Stimulated activated CD4-positive, alpha-beta T cell treated with anti-CD3 and anti-CD28 coated beads, Interleukin-12 subunit alpha, Interleukin-12 subunit beta, amount 100 ng/mL, for 4 hours (primary cell): Measurements from ENCODE around the gene DENND6B.
A peak's percentile ranks its signal among the peaks of the same experiment; 100 is the strongest.
"Not testable (repeated sequence)": the region's sequence is repeated elsewhere in the genome, so short reads cannot be mapped to it uniquely, and the experiment has no call there.

ENCODE experiments used
- DNase-seq: peaks from one replicate; pipeline ENCODE4 v3.0.0-alpha.2; 2020

The DENND6B gene

DNA sequence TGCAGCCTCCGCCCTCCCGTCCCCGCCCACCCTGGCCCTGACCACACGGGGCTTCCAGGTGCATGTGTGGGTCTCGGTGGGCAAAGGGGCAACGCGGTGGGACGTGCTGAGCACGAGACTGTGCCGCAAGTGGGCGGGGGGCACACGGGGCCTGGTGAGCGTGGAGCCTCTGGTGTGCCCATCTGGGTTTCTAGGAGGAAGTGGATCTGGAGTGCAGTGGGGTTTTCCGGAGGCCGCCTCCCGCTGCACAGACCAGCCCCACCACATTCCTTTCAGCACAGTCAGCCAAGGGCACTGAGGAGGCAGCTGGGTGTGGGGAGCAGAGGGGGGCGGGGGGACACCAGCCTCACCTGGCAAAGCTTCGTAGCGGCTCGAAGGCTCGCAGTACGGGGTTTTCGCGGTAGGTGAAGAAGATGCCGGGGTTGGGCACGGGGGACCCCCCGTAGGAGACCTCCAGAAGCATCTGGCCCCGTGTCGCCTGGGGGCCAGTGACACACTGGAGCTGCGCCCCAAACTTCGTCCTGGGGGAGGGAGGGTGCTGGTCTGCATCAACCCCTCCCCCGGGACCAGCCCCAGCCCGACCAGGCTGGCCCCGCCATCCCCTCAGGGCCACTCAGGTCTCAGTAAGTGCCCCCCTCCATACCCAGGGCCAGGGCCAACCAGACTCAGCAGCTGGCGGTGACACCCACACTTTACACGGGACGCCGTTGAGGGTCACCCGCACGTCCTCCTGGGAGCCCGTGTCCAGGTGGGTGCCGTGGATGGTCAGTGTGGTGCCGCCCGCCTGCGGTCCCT lies 44.3 kb downstream of the DENND6B start:
- DNase-seq = no peak

- no peak for DNase-seq
Observed at GRCh38 chr22:50281957-50282356, 44.9 kb downstream of the DENND6B start.

GRCh38 chr22:50281384-50281760 lies 45.4 kb downstream of the DENND6B start:
- no peak for DNase-seq

GRCh38 chr22:50280708-50281383 lies 46.0 kb downstream of the DENND6B start:
- DNase-seq = no peak

GRCh38 chr22:50280022-50280707 lies 46.6 kb downstream of the DENND6B start:
- no peak for DNase-seq

DNA sequence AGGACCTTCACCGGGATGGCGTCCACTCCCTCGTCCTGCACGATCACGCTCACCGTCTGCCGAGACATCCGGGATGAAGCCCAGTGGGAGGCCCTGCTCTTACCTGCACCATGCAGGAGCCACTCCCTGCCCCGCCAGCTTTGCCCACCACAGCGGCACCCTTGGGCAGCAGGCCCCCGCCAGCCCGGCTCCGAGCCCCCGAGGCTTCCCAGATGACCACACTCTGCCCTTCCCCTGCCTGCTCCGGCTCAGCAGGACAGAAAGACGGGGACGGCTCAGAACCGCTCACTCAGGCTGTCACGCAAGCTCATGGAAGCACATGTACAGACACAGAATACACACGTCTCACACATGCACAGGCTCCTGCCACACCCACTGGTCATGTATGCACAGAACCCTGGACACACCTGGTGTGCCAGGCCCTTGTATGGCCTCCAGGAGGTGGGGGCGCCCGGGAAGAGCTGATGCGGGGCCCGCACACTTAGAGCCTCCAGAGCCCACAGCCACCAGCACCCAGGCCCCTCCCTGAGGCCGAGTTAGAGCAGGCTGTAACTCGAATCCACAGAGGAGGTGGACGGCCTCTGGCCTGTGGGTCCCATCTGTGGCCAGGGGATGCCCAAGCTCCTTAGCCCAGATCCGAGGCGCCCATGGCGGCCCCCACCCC lies 47.7 kb downstream of the DENND6B start:
- no peak for DNase-seq

DNA sequence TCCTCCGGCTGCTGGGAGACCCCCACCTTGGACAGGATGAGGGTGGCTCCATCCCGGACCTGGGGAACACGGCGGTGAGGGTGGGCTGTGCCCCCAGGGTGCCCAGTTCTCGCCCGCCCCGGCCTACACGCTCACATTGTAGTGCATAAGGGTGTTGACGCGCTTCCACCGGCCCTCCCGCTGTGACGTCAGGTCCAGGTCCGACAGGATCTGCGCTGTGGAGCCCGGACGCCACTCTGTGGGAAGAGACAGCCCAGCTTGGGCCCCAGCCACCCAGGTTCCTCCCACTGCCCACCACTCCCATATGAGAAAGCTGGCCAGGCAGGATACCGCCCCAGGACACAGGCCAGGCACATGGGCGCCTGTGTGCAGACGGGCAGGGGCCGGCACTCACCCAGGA lies 48.4 kb downstream of the DENND6B start:
- DNase-seq = no peak

- DNase-seq = no peak
Observed at GRCh38 chr22:50277761-50278160, 49.1 kb downstream of the DENND6B start.

DNA sequence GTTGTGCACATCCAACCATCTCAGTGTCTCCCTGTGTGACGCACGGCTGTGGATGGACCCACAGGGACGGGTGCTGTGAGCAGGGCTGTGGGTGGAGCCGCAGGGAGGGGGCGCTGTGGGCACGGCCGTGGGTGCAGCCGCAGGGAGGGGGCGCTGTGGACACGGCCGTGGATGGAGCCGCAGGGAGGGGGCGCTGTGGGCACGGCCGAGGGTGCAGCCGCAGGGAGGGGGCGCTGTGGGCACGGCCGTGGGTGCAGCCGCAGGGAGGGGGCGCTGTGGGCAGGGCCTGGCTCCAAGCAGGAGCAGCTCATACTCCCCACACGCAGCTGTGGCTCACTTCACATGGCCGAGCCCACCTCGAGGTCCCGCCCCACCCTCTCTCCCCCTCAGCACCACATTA lies 50.7 kb downstream of the DENND6B start:
- DNase-seq = no peak

DNA sequence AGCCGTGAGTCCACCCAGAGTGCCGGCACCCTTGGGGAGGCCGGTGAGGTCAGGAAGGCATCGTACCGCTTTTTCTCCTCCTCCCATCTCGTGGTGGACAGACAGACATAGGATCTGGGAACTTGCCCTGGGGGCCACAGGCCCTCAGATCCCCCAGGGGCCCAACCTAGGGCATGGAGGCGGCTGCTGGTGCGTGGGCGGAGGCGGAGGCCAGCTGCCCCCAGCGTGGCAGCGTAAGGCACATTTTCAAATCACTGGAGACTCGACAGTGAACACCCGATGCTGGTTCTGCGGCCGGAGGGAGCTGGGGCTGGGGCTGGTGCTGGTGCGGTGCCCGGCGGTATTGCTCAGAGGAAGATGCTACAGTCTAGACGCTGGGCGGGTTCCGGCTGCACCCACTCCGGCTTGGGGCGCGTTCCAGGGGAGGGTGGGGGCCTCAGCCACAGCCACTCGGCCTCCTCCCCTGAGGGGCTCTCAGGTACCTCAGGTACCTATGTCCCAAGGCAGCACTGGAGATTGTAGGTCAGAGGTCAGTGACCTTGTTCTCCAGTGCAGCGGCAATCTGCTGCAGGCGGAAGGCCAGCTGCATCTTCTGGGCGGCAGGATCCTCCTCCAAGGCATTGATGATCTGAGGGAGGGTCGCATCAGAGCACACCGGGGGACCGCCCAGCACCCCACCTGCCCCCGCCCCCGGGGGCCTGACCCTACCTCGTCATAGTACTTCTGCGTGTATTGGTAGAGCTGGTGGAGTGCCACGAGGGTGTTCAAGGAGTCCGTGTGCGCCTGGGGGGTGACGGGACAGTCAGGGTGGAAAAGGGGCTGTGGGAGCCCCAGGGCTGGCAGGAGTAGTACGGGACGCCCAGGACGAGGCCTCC lies 51.4 kb downstream of the DENND6B start:
- no peak for DNase-seq

- DNase-seq = no peak
Observed at GRCh38 chr22:50274771-50275170, 52.0 kb downstream of the DENND6B start.

DNA sequence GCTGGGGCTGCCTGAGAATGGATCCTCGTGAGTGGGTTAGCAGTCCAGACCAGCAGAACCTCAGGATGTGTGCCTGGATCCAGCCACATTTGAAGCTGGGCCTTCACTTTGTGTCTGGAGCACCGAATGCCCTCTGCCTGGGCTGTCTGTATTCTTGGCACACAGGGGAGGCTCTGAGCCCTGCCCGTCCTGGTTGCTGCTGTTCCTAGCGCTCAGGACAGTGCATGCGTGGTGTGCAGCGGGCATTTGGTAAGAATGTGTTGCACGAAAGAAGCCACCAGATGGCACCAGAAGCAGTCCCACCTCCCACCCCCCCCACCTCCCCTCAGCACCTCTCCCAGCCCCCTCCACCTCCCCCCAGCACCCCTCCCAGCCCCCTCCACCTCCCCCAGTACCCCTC lies 52.5 kb downstream of the DENND6B start:
- peak; percentile 34 for DNase-seq

DNA sequence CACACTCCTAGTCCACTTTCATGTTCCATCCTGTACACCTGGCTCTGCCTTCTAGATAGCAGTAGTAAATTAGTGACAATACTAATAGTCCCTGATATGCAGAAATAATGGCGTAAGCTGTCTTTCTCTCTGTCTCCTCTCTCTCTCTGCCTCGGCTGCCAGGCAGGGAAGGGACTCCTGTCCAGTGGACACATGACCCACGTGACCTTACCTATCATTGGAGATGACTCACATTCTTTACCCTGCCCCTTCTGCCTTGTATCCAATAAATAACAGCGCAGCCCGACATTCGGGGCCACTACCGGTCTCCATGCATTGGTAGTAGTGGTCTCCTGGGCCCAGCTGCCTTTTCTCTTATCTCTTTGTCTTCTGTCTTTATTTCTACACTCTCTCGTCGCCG lies 53.0 kb downstream of the DENND6B start:
- DNase-seq = not testable (repeated sequence)

- not testable (repeated sequence) for DNase-seq
Observed at GRCh38 chr22:50273352-50273751, 53.5 kb downstream of the DENND6B start.

DNA sequence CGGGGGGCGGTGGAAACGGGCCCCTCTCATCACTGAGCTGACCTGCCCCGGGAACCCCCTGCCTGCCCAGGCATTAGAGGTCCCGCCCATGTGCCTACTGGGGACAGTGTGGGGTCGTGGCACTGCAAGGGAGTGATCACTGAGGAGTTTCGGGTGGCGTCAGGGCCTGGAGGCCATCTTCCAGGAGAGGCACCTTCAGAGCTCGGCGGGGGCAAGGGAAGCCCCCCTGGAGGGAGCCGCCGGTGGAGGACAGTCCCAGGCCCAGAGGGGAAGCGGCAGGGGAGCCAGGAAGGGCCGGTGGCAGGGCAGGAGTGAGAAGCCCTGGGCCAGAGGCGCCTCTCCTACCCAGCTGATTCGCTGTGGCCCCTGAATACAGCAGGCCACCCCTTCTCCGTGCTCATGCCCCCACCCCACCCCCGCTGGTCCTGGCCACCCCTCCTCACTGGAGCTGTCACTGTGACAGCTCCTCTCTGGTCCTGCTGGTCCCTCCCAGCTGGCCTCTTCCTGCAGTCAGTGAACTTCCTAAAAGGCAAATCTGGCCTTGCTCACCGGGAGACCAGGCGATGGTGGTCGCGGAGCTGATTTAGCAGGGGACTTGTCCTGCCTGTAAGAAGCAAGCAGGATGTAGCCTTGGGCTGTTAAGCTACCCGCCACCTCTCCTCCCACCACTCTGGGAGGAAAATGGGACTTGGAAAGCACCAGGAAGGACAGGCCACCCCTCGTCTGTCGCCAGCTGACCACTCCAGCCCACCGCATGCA lies 54.6 kb downstream of the DENND6B start:
- no peak for DNase-seq

GRCh38 chr22:50271519-50271970 lies 55.3 kb downstream of the DENND6B start:
- peak; percentile 67 for DNase-seq

GRCh38 chr22:50270666-50271394 lies 56.0 kb downstream of the DENND6B start:
- DNase-seq = peak; percentile 63

DNA sequence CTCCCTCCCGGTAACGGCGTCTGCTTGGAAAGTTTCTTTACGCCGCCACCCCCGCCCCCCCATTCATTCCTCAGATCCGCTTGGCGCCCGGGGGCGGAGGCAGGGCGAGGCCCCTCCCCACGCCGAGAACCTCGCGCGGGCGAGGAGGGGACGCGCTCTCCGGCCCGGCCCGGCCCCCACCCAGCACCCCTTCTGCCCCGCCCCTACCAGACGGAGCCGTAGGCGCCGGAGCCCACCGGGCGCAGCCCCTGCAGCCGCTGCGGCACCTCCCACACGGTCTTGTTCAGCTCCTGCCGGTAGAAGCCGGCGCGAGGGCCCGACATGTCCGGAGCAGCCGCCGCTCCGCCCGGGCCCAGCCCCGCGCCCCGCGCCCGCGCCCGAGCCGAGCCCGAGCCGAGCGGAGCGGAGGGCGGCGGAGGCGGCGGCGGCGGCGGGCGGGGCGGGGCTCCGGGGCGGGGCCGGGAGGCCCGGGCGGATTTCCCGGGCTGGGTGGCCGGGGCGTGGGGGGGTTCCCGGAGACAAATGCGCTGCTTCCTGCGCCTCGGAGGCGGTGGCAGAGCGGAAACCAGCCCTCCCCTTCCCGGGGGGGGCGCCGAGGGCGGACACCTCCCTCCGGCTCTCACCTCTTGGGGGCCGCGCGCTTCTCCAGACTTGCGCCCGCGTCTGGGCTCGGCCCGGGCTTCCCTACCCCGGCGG lies 56.7 kb downstream of the DENND6B start, which contains the start of gene MAPK11:
Gene MAPK11, minus strand, starts transcription at position 411 of the 696 bp plus-strand sequence. Its CDS starts 88 bp downstream, at position 323.
- peak; percentile 76 for DNase-seq

- DNase-seq = no peak
Observed at GRCh38 chr22:50269573-50269969, 57.2 kb downstream of the DENND6B start.

- DNase-seq = no peak
Observed at GRCh38 chr22:50268655-50269113, 58.1 kb downstream of the DENND6B start.
